ENCODE results near the gene THADA. TPM values are rescaled to one million over a fixed set of nuclear protein-coding genes. Genes with fewer than 3 reads are reported as not detected.
A peak's percentile ranks its signal among the peaks of the same experiment; 100 is the strongest.

Gene THADA
- 17.4 to 22.6 TPM (median 21.0 TPM) in 3 replicates for polyA plus RNA-seq
- 9.5 TPM for polyA plus RNA-seq (2011; ENCODE audit: low read depth)
- polyA plus RNA-seq (2011; cell fraction: cytosol; rRNA removed), result 10.3 and 10.5 TPM in 2 replicates
- 60.9 and 75.7 TPM in 2 replicates for polyA plus RNA-seq (2011; cell fraction: nucleus; rRNA removed)
- polyA plus RNA-seq (2012; ENCODE audit: low replicate concordance), result 11.0 and 11.4 TPM in 2 replicates
- 46.4 to 77.1 TPM (median 52.7 TPM) in 3 replicates for polyA minus RNA-seq
- 21.9 TPM for polyA minus RNA-seq (2011; cell fraction: cytosol; rRNA and poly(A)+ RNA removed)
- 58.5 and 98.0 TPM in 2 replicates for polyA minus RNA-seq (2011; cell fraction: nucleus; rRNA and poly(A)+ RNA removed)

- FAIRE-seq, result peak; percentile 83
- H3K9me1 ChIP-seq (ENCODE audit: control insufficient read depth, extremely low read depth, insufficient read depth, low read length), result no peaks in the 10 kb centered on the region
- peak; percentile 87 for DNase-seq (ENCODE audit: low read depth, low spot score)
- no peaks in the 10 kb centered on the region for H3K27me3 ChIP-seq (ENCODE audit: control insufficient read depth, extremely low read depth, insufficient read depth, low read length)
- H3K36me3 ChIP-seq (ENCODE audit: control insufficient read depth in 2 of 2, extremely low read depth in 1 of 2, insufficient read depth in 2 of 2, low read length in 2 of 2), result peaks cover 0 to 4% of the 10 kb centered on the region in 2 experiments
- H3K79me2 ChIP-seq (ENCODE audit: control insufficient read depth, insufficient read depth, low read length), result peaks cover 20% of the 10 kb centered on the region
- peaks cover 8% of the 10 kb centered on the region for H3K4me1 ChIP-seq (ENCODE audit: control insufficient read depth, extremely low read depth, insufficient read depth, low read length)
- H2AFZ ChIP-seq (ENCODE audit: control insufficient read depth, low read length), result peak within 1 kb of the TSS; percentile 93
- H3K4me3 ChIP-seq (ENCODE audit: control insufficient read depth in 2 of 3, extremely low read depth in 1 of 3, insufficient read depth in 2 of 3, low read depth in 1 of 3, low read length in 3 of 3), result peak within 1 kb of the TSS; percentile 73 to 97 (median 92)
- TF ChIP-seq EZH2 (IDR thresholded peaks at IDR 0.05; ENCODE audit: low read length), result no peak
- no peak for TF ChIP-seq CTCF (optimal IDR thresholded peaks at IDR 0.05 in 1 of 3, IDR thresholded peaks at IDR 0.05 in 1 of 3, conservative IDR thresholded peaks at IDR 0.05 in 1 of 3; ENCODE audit: extremely low read depth in 1 of 3, insufficient read depth in 2 of 3, low read length in 3 of 3)
- peak within 1 kb of the TSS; percentile 95 for H3K27ac ChIP-seq (ENCODE audit: control insufficient read depth, insufficient read depth, low read length)
- H3K4me2 ChIP-seq (ENCODE audit: control insufficient read depth, extremely low read depth, insufficient read depth, low read depth, low read length), result peak within 1 kb of the TSS; percentile 100
- dilution Hi-C loops (cut with MboI; ENCODE audit: extremely low pct_ligation_motif_present, low sequenced_read_pairs), result no loop called here
- no peaks in the 10 kb centered on the region for H4K20me1 ChIP-seq (ENCODE audit: control insufficient read depth, extremely low read depth, insufficient read depth, low read length)
- peak within 1 kb of the TSS; percentile 95 for H3K9ac ChIP-seq (ENCODE audit: control insufficient read depth, extremely low read depth, insufficient read depth, low read length)
- no peaks in the 10 kb centered on the region for H3K9me3 ChIP-seq (ENCODE audit: control insufficient read depth, low read depth, low read length)
Measured at GRCh38 chr2:43595603-43596412, at the start of gene THADA. Gene THADA, minus strand, starts transcription at chr2:43596038. Its CDS starts 3,646 bp downstream, at chr2:43592392.

GRCh38 chr2:43643680-43644079 is 47.8 kb upstream of the THADA start:
- TF ChIP-seq EZH2 (IDR thresholded peaks at IDR 0.05; ENCODE audit: low read length), result no peak
- TF ChIP-seq CTCF (optimal IDR thresholded peaks at IDR 0.05 in 1 of 3, IDR thresholded peaks at IDR 0.05 in 1 of 3, conservative IDR thresholded peaks at IDR 0.05 in 1 of 3; ENCODE audit: extremely low read depth in 1 of 3, insufficient read depth in 2 of 3, low read length in 3 of 3), result no peak
- Histone ChIP-seq H3K9me3 (ENCODE audit: control insufficient read depth, low read depth, low read length) (no peaks in the 10 kb centered on the region), H3K27me3 (ENCODE audit: control insufficient read depth, extremely low read depth, insufficient read depth, low read length) (no peaks in the 10 kb centered on the region), H3K36me3 (ENCODE audit: control insufficient read depth in 2 of 2, extremely low read depth in 1 of 2, insufficient read depth in 2 of 2, low read length in 2 of 2) (no peaks in the 10 kb centered on the region), H3K4me3 (ENCODE audit: control insufficient read depth in 2 of 3, extremely low read depth in 1 of 3, insufficient read depth in 2 of 3, low read depth in 1 of 3, low read length in 3 of 3) (no peak overlapping the region), H3K27ac (ENCODE audit: control insufficient read depth, insufficient read depth, low read length) (no peak overlapping the region), H3K9me1 (ENCODE audit: control insufficient read depth, extremely low read depth, insufficient read depth, low read length) (no peaks in the 10 kb centered on the region), H3K9ac (ENCODE audit: control insufficient read depth, extremely low read depth, insufficient read depth, low read length) (no peak overlapping the region), H4K20me1 (ENCODE audit: control insufficient read depth, extremely low read depth, insufficient read depth, low read length) (no peaks in the 10 kb centered on the region), H3K79me2 (ENCODE audit: control insufficient read depth, insufficient read depth, low read length) (no peaks in the 10 kb centered on the region), H3K4me1 (ENCODE audit: control insufficient read depth, extremely low read depth, insufficient read depth, low read length) (no peaks in the 10 kb centered on the region), H2AFZ (ENCODE audit: control insufficient read depth, low read length) (no peak overlapping the region), H3K4me2 (ENCODE audit: control insufficient read depth, extremely low read depth, insufficient read depth, low read depth, low read length) (no peak overlapping the region)
- FAIRE-seq (no peak), DNase-seq (ENCODE audit: low read depth, low spot score) (no peak)
- dilution Hi-C loops (cut with MboI; ENCODE audit: extremely low pct_ligation_motif_present, low sequenced_read_pairs), result no loop called here

All from keratinocyte (primary cell).